CD4-positive, alpha-beta T cell treated with Interleukin-21 for 1 hour (primary cell): ENCODE data around the gene INSR.
"Not testable (repeated sequence)": the region's sequence is repeated elsewhere in the genome, so short reads cannot be mapped to it uniquely, and the experiment has no call there.

Experiments used
- DNase-seq: peaks from one replicate; pipeline ENCODE4 v3.0.0-alpha.2; 2020

Gene INSR

DNA sequence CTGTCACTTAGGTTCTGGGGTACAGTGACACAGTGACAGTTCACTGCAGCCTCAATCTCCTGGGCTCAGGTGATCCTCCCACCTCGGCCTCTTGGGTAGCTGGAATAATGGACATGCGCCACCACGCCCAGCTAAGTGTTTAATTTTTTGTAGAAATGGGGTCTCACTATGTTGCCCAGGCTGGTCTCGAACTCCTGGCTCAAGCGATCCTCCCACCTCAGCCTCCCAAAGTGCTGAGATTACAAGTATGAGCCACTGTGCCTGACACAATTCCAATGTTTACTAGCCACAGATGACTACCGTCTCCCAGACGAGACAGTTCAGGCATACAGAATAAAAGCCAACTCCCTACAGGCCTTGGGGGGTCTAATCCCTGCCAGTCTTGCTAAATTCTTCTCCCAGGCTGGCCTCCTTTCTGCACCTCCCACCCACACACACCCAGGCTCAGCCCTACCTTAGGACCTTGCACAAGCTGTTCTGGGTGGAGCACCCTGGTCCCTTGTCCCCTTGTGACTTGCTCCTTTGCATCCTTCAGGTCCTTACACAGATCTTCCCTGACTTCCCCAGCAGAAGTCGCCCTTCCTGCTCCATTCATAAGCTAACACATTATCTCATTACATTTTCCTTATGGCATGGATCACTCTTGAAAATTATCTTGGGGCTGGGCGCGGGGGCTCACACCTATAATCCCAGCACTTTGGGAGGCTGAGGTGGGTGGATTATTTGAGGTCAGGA, 106.4 kb downstream of the INSR start:
- no peak for DNase-seq

DNA sequence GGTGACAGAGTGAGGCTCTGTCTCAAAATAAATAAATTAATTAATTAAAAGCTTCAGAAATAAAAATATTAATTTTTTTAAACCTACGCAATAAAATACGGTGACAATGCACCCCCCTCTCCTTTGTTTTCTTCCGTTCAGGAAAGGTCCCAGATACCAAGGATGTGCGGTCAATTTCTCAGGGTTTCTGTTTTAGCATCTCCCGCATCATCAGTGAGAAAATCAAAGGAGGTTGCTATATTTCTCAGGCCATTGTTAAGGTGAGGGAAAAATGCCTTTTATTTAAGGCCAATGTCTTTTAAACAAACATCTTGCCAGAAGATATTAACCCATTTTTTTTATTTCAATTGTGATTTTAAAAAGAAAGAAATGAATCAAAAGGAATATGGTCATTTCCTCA, 111.7 kb downstream of the INSR start:
- no peak for DNase-seq

DNA sequence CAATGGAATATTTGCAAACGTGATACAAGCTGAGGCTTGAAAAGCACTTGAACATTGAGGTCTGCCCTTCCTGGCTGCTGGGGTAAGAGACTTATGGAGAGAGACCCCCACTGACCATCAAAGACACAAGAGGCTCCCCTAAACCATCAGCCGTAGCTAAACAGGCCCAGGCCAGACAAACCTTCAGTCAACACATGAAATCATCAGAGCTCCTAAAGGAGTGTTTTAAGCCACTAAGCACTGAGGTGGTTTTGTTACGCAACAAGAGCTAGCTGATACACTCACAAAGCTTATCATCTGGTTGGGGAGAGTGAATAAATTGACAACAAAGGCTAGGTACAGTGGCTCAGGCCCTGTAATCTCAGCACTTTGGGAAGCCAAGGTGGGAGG, 114.3 kb downstream of the INSR start:
- no peak for DNase-seq

DNA sequence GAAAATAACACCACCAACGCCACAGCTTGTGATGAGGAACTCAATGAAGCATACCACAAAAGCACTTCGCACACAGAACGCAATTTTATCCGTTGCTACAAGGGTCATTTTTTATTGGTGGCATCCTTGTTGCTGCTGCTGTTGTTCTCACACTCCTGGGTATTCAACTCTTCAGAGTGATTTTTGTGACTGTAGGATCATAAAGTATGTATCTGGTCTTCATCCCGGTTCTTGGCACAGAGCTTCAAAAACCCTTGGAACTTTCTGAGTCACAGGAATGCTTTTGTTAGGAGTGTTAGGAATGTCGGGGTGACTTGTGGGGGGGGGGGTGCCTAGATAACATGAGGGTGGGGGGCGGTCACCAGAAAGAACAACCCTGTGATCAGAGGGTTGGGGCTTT, 116.3 kb downstream of the INSR start:
- DNase-seq, result no peak

GRCh38 chr19:7176792-7177191, 117.4 kb downstream of the INSR start:
- DNase-seq, result no peak

GRCh38 chr19:7172794-7173193, 121.4 kb downstream of the INSR start:
- no peak for DNase-seq

- DNase-seq, result no peak
These were observed 123.2 kb downstream of the INSR start for GRCh38 chr19:7170983-7171382.

DNA sequence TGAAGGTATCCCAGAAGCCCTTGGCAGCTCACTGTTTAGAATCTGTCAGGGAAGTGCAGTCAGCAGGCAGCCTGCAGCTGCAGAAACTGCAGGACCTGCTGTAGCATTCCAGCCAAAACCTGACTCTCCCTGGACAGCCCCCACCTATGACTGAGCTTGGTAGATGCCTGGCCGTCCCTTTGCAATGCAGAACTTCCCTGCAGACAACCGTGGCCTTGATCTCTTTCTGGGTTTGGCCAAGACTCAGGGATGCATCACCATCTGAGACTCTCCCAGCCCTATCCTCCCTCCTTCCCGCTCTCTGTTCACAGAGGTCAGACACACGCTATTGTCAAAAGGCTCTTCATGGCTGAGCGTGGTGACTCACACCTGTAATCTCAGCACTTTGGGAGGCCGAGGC, 125.3 kb downstream of the INSR start:
- DNase-seq, result no peak

DNA sequence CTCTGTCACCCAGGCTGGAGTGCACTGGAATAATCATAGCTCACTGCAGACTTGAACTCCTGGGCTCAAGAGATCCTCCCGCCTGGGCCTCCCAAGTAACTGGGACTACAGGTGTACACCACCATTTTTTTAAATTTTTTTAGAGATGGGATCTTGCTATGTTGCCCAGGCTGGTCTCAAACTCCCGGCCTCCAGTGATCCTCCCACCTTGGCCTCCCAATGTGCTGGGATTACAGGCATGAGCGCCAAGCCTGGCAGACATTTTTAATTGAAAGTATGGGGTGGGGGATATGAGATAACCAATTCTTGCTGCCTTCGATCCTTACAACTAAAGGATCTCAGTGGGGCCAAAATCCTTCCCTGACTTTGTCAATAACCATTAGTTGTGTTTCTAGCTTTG, 132.9 kb downstream of the INSR start:
- no peak for DNase-seq

- DNase-seq, result no peak
These were observed 134.9 kb downstream of the INSR start for GRCh38 chr19:7159105-7159933.

GRCh38 chr19:7153022-7153421, 141.2 kb downstream of the INSR start:
- no peak for DNase-seq

DNA sequence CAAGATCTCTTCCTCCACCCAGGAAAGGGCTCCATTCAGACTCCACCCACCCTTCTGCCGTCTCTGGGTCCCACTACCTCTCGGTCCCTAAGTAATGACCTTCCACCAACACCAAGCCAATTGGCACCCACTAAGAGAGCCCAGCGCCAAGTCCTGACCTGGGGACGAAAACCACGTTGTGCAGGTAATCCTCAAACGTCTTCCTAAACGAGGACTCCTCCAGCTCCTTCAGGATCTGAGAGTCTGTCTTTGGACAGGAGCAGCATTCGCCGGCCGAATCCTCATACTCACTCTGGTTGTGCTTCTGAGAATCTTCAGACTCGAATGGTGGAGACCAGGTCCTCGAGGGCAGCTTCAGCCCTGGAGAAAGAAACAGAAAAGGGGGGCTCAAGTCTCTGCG, 141.6 kb downstream of the INSR start:
- no peak for DNase-seq

- no peak for DNase-seq
These were observed 144.1 kb downstream of the INSR start for GRCh38 chr19:7149956-7150705.

DNA sequence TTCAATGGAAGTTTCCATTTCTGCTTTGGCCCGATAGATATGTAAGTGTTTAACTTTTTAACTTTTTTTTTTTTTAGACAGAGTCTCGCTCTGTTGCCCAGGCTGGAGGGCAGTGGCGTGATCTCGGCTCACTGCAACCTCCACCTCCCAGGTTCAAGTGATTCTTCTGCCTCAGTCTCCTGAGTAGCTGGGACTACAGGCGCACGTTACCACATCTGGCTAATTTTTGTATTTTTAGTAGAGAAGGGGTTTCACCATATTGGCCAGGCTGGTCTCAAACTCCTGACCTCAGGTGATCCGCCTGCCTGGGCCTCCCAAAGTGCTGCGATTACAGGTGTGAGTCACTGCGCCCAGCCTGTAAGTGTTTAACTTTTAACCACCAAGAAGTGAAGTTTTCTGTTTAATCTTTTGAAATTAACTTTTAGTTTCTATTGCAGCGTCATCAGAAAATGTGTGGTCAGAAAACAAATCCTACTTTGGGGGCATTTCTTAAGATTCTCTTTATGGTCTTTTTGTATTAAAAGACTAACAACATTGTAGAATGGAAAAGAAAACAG, 147.0 kb downstream of the INSR start:
- not testable (repeated sequence) for DNase-seq

DNA sequence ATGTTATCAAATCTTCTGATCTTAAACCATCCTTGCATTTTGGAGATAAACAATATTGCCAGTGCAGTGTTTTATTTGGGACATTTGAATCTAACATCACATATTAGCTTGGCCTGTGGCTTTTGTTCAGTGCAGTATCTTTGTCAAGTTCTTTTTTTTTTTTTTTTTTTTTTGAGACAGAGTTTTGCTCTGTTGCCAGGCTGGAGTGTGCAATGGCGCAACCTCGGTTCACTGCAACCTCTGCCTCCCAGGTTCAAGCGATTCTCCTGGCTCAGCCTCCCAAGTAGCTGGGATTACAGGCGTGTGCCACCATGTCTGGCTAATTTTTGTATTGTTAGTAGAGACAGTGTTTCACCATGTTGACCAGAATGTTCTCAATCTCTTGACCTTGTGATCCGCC, 148.1 kb downstream of the INSR start:
- DNase-seq, result not testable (repeated sequence)

GRCh38 chr19:7145494-7145893, 148.7 kb downstream of the INSR start:
- no peak for DNase-seq

- no peak for DNase-seq
These were observed 151.4 kb downstream of the INSR start for GRCh38 chr19:7142771-7143170.

DNA sequence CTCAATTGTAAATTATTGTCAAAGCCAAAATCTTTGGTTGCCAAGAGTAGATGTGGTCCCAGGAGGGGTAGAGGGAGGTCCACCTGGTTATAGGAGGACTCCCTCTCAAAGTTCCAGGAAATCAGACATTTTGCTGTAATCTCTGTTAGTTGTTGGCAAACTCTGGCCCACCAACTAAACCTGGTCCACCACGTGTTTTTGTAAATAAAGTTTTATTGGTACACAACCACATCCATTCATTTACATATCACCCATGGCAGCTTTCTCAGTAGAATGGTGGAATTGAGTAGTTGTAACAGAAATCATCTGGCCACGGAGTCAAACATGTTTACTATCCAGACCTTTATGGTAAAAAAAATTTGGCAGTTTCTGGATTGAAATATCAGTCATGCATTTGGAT, 154.1 kb downstream of the INSR start:
- no peak for DNase-seq

DNA sequence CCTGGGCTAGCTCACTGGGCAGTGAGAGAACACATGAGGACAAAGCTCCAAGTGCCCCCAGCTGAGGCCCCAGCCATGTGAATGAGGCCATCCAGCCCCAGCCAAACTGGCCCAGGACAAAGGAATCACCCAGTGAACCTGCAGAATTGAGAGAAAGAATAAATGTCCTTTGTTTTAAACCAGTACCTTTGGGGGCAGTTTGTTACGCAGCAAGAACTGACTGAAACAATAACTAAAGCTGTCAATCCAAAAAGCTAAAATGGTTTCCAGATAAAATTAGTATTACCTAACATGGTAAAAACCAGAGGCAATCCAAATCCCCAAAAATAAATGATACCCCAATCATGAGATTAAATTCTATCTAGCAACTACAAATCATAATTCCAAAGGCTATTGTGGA, 155.1 kb downstream of the INSR start:
- DNase-seq, result no peak

- DNase-seq, result no peak
These were observed 155.8 kb downstream of the INSR start for GRCh38 chr19:7138402-7138801.

DNA sequence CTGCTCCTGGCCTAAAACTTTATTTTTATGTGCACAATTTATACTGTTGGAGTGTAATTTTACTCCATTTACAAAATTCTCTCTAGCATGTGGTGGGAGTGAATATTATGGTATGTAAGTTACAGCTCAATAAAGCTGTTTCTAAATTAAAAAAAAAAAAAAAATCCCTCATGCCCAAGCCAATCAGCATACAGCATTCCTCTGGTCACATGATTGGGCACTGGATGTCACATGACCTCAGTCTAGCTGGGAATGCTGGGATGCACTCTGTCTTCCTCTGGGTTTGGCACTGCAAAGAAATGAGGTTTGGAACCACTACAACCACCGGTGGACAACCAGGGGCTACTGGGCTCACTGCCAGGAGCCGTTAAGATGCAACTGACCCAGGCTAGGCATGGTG, 157.1 kb downstream of the INSR start:
- DNase-seq, result no peak

DNA sequence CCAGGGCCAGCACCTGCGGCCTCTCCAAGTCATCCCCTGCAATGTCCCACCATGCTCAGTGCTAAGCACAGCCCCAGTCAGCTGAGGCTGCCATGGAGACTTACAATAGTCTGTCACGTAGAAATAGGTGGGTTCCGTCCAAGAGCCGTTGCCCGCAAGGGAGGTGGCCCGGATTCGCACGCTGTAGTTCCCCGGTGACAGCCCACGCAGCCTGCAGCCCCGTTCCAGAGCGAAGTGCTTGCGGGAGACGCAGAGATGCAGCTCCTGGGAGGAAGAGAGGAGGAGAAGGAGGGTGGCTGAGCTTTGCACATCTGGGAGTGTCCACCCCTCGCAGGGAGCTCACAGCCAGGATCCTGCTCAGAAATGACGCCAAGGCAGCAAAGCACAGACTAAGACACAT, 162.2 kb downstream of the INSR start:
- DNase-seq, result no peak

- no peak for DNase-seq
These were observed 164.2 kb downstream of the INSR start for GRCh38 chr19:7130043-7130442.

GRCh38 chr19:7126132-7126531, 168.1 kb downstream of the INSR start:
- no peak for DNase-seq
